H54 (cell line): ENCODE measurements around the gene ADCY9.
A peak's percentile ranks its signal among the peaks of the same experiment; 100 is the strongest.

ENCODE experiments used
- DNase-seq: peaks from one replicate; pipeline ENCODE4 v3.0.0; 2011; ENCODE audit warnings: low spot score, mixed read lengths; ENCODE audit not compliant: insufficient read length
- FAIRE-seq: peaks from 3 replicates; lab custom pipeline; 2011; peaks lifted over from hg19 to GRCh38; lab: Jason Lieb, UNC
- POLR2A ChIP-seq: IDR thresholded peaks from 2 replicates; pipeline ENCODE4 v1.6.1; 2011; ENCODE audit warnings: low read depth, mild to moderate bottlenecking, low read length

ADCY9 gene

GRCh38 chr16:3998793-3999478 lies 117.3 kb downstream of the ADCY9 start:
- TF ChIP-seq POLR2A, result no peak
- FAIRE-seq (no peak), DNase-seq (no peak)

GRCh38 chr16:3997231-3997841 lies 118.9 kb downstream of the ADCY9 start:
- DNase-seq (no peak), FAIRE-seq (no peak)
- TF ChIP-seq POLR2A, result no peak

GRCh38 chr16:3995001-3995400 lies 121.2 kb downstream of the ADCY9 start:
- TF ChIP-seq POLR2A, result no peak
- FAIRE-seq (no peak), DNase-seq (no peak)

- TF ChIP-seq POLR2A, result no peak
- no peak for FAIRE-seq
- DNase-seq, result no peak
These were observed 123.0 kb downstream of the ADCY9 start for GRCh38 chr16:3993052-3993785.

- FAIRE-seq (no peak), DNase-seq (no peak)
- no peak for TF ChIP-seq POLR2A
These were observed 123.8 kb downstream of the ADCY9 start for GRCh38 chr16:3992297-3993051.

- FAIRE-seq, result no peak
- no peak for DNase-seq
- TF ChIP-seq POLR2A, result no peak
These were observed 127.4 kb downstream of the ADCY9 start for GRCh38 chr16:3988824-3989223.

- no peak for TF ChIP-seq POLR2A
- FAIRE-seq (no peak), DNase-seq (no peak)
These were observed 128.2 kb downstream of the ADCY9 start for GRCh38 chr16:3988011-3988410.

- no peak for FAIRE-seq
- DNase-seq, result no peak
These were observed 129.0 kb downstream of the ADCY9 start for GRCh38 chr16:3987231-3987630.

GRCh38 chr16:3986235-3986544 lies 130.1 kb downstream of the ADCY9 start:
- no peak for FAIRE-seq
- DNase-seq, result no peak
- TF ChIP-seq POLR2A, result no peak

More at GRCh38 chr16:3987231-3987630, 129.0 kb downstream of the ADCY9 start:
- no peak for TF ChIP-seq POLR2A

- DNase-seq (no peak), FAIRE-seq (no peak)
- no peak for TF ChIP-seq POLR2A
These were observed 131.9 kb downstream of the ADCY9 start for GRCh38 chr16:3984111-3985060.

GRCh38 chr16:3983081-3983520 lies 133.1 kb downstream of the ADCY9 start:
- DNase-seq (peak; percentile 38), FAIRE-seq (no peak)
- TF ChIP-seq POLR2A, result no peak

- FAIRE-seq, result no peak
- TF ChIP-seq POLR2A, result no peak
- DNase-seq, result no peak
These were observed 134.0 kb downstream of the ADCY9 start for GRCh38 chr16:3982216-3982615.
